DMS153 (cell line): ENCODE measurements around the gene ZBTB8A.
A peak's percentile ranks its signal among the peaks of the same experiment; 100 is the strongest.
"Not testable (repeated sequence)": the region's sequence is repeated elsewhere in the genome, so short reads cannot be mapped to it uniquely, and the experiment has no call there.

Experiments used
- DNase-seq: peaks from one replicate; lab custom pipeline; 2025; lab: John Stamatoyannopoulos, UW

The ZBTB8A gene

GRCh38 chr1:32538887-32539583 is at the start of gene ZBTB8A:
ZBTB8A (plus strand) TSS chr1:32539427; CDS start chr1:32592932, 53,505 bp downstream.
- DNase-seq: peak; percentile 45

DNA sequence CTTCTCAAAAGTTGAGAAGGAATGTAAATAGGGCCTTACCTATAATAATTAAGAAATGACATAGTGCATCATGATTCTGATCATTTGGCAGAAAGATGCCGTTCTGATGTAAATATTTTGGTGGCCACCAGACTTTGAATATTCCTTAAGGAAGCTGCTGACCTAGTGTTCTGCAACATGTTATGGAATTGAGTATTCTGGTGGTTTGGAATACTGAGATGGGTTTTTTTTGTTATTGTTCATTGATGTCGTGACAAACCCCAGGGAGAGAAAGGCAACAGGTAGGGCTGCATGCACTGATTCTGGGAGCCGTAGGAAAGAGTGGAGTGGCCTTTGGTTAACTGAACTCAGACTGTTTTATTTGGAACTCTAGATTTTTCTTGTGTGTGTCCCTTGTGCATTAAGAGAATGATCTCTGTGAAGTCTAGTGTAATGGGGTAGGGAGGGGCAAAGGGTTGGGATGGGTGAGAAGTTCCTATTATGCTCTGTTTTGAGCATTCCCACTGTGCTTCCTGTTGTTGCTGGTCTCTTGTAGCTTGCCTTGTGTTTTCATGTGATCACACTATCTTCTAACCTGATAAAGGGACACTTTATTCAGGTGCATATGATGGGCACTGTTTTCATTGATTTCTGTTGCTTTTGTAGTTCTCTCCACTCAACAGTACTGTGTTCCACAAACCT is 49.3 kb upstream of the ZBTB8A start:
- no peak for DNase-seq

- DNase-seq: no peak
Measured at GRCh38 chr1:32491386-32491785, 47.8 kb upstream of the ZBTB8A start.

GRCh38 chr1:32494196-32494595 is 45.0 kb upstream of the ZBTB8A start:
- peak; percentile 48 for DNase-seq

GRCh38 chr1:32494711-32495337 is 44.4 kb upstream of the ZBTB8A start:
- DNase-seq: no peak

GRCh38 chr1:32496127-32496526 is 43.1 kb upstream of the ZBTB8A start:
- DNase-seq: no peak

DNA sequence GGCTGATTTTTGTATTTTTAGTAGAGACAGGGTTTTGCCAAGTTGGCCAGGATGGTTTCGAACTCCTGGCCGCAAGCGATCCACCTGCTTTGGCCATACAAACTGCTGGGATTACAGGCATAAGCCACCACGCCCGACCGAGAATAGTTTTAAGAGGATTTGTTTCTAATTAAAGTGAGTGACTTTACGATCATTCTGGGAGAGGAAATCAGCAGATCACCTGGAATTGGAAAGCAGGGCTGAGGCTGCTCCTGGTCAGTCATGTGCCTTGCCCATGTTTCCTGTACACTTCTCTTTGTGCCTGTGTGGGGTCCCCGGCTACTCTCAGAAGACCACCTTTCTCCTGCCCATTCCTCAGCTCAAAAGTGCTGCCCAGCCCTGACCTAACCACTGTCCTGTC is 40.5 kb upstream of the ZBTB8A start:
- DNase-seq: no peak

- peak; percentile 61 for DNase-seq
Measured at GRCh38 chr1:32500387-32501209, 38.6 kb upstream of the ZBTB8A start.

DNA sequence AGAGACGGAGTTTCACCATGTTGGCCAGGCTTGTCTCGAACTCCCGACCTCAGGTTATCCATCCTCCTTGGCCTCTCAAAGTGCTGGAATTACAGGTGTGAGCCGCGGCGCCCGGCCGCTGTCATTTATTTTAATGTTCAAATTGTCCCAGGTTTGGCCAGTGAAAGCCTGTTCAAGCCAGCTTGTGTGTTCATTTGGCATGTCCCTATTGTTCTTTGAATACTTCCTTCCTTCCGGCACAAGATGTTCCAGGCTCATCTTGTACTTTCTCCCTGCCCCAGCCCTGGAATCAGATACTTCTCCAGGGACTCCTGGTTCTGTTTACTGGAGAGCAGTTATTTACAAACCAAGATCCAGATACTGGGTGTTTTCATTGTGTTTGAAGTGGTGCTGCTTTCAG is 37.4 kb upstream of the ZBTB8A start:
- DNase-seq: no peak

GRCh38 chr1:32503153-32503552 is 36.1 kb upstream of the ZBTB8A start:
- DNase-seq: no peak

GRCh38 chr1:32507021-32507420 is 32.2 kb upstream of the ZBTB8A start:
- no peak for DNase-seq

GRCh38 chr1:32508761-32509160 is 30.5 kb upstream of the ZBTB8A start:
- DNase-seq: no peak

GRCh38 chr1:32509939-32510338 is 29.3 kb upstream of the ZBTB8A start:
- no peak for DNase-seq

DNA sequence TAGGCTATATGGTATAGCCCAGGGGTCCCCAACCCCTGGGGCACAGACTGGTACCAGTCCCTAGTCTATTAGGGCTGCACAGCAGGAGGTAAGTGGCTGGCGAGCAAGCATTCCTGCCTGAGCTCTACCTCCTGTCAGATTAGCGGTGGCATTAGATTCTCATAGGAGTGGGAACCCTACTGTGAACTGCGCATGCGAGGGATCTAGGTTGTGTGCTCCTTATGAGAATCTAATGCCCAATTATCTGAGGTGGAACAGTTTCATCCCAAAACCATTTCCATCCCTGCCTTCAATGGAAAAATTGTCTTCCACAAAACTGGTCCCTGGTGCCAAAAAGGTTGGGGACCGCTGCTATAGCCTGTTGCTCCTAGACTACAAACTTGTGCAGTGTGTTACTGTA is 22.8 kb upstream of the ZBTB8A start:
- DNase-seq: no peak

DNA sequence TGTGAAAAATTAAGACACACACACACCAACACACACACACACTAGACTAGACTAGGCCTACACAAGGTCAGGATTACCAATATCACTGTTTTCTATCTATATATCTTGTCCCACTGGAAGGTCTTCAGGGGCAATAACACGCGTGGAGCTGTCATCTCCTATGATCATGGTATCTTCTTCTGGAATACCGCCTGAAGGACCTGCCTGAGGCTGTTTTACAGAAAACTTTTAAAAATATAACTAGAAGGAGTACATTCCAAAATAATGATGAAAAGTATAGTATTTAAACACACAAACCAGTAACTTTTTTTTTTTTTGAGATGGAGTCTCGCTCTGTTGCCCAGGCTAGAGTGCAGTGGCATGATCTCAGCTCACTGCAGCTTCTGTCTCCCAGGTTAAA is 20.3 kb upstream of the ZBTB8A start:
- no peak for DNase-seq

DNA sequence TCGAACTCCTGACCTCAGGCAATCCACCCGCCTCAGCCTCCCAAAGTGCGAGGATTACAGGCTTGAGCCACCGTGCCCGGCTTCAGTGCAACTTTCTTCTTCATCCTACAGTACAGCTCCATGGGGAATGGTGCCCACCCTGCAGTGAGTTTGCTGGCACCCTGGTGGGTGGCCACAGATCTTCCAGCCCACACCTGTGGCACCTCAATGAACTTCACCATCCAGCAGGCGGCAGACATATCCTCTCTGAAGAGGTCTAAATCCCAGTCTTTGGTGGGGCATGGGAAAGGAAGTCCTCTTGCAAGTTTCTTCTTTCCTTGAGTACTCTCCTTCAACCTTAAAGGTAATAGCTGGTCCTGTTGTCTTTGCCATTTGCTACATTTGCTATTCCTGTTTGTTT is 18.1 kb upstream of the ZBTB8A start:
- DNase-seq: no peak

GRCh38 chr1:32525053-32525452 is 14.2 kb upstream of the ZBTB8A start:
- no peak for DNase-seq

DNA sequence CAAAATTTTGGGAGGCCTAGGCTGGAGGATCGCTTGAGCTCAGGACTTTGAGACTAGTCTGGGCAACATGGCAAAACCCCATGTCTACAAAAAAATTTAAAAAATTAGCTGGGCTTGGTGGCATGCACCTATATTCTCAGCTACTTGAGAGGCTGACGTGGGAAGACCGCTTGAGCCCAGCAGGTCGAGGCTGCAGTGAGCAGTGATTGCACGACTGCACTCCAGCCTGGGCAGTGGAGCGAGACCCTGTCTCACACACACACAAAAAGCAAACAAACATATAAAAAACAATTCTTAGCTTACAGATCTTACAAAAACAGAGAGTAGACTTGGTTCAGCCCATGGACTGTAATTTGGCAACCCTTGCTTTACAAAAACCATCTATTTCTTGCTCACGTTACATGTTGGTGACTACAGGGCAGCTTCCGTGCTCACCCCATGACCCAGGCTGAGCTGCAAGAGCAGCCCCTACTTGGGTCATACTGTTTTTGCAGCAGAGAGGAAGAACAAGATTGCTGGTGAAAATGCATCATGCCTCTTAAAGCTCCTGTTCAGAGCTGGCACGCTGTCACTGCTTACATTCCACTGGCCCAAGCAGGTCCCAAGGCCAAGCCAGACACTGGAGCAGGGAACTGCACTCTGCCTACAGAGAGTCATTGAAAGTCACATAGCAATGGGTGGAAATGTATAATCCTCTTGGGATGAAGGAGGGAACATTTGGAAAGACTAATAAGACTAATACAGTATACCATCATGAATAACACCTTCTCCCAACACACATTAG is 13.4 kb upstream of the ZBTB8A start:
- no peak for DNase-seq

- DNase-seq: not testable (repeated sequence)
Measured at GRCh38 chr1:32528550-32528949, 10.7 kb upstream of the ZBTB8A start.

GRCh38 chr1:32533792-32534327 is 5.4 kb upstream of the ZBTB8A start:
- no peak for DNase-seq

DNA sequence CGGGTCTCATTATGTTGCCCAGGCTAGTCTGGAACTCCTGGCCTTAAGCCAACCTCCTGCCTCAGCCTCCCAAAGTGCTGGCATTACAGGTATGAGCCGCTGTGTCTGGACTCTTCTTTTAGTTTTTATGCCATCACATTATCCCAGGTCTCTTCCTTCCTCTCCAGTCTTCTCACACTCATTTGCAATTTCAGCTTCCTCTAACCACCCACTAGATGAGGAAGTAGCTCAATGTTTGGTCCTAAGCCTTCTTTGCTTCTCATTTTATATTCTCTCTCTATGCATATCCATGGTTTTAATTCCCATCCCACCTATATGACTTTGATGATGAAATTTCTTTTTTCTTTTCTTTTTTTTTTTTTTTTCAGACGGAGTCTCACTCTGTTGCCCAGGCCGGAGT is 3.1 kb upstream of the ZBTB8A start:
- no peak for DNase-seq
